HG02884 (cell line): ENCODE results near the gene MCUR1.
A peak's percentile ranks its signal among the peaks of the same experiment; 100 is the strongest.
"Not testable (repeated sequence)": the region's sequence is repeated elsewhere in the genome, so short reads cannot be mapped to it uniquely, and the experiment has no call there.

Experiments used
- ATAC-seq: cut with Tn5 transposase; IDR thresholded peaks from one replicate; pipeline ENCODE4 v1.9.1; 2021; ENCODE audit warnings: mild to moderate bottlenecking, moderate library complexity; ENCODE audit not compliant: unreplicated experiment

The MCUR1 gene

DNA sequence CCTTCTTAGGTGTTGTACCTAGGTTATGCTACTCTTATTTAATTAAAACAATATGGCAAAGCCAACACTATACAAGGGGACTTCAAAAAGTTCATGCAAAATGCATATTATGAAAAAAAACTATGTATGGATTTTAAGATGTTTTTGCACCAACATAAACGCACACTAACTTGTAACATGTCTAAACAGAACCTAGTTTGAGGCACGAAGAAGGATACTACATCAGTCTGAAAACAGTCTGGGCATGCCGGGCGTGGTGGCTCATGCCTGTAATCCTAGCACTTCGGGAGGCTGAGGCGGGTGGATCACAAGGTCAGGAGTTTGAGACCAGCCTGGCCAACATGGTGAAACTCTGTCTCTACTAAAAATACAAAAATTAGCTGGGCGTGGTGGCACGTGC lies 34.2 kb downstream of the MCUR1 start:
- ATAC-seq: not testable (repeated sequence)

GRCh38 chr6:13778028-13778427 lies 36.3 kb downstream of the MCUR1 start:
- ATAC-seq: no peak

DNA sequence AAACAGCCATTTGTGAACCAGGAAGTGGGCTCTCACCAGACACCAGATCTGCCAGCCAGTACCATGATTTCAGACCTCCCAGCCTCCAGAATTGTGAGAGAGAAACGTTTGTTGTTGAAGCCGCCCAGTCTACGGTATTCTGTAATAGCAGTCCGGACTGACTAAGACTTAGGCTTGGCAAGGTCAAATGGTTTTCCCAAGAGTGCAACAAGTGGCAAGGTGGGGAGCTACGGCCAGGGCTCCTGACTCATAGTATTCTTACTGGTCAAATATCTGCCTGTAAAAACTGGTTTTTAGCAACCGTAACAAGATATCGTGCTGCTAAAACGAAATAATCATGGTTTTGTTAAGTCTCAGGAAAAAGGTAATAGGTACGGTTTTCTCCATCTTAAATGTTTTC lies 37.8 kb downstream of the MCUR1 start:
- ATAC-seq: no peak

GRCh38 chr6:13775466-13775865 lies 38.9 kb downstream of the MCUR1 start:
- ATAC-seq: not testable (repeated sequence)

- ATAC-seq: not testable (repeated sequence)
These were observed 41.9 kb downstream of the MCUR1 start for GRCh38 chr6:13772358-13773030.

GRCh38 chr6:13769655-13770053 lies 44.7 kb downstream of the MCUR1 start:
- ATAC-seq: no peak

GRCh38 chr6:13769034-13769654 lies 45.2 kb downstream of the MCUR1 start:
- no peak for ATAC-seq

DNA sequence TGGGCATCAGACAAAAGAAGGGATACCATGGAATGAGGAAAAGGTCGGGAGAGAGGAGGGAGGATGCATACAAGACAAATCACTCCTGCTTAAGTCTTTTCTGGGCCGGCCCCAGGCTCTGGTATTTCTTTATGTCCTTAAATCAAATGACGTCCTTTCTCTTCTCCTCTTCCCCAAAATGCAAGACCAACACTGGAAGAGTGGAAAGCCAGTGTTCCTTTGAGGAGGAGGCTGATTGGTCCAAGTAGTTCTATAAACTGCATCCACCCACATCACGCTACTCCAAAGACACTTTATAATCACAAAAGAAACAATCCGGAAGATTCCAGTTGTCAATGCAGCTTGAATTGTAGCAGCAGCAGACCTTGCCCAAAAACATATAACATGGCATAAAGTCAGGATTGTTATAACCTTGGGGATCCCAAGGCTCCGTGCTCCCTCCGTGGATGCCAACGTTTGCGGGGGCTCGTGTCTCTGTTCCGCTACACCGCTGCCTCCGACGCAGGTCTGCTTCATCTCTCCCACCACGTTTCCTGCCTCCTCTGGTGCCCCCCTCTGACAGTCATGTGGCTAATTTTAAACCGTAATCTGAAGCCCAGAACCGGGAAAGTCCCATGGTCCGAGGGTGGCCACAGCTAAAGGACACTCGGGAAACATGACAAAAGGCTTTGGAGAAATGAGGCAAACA lies 47.1 kb downstream of the MCUR1 start:
- ATAC-seq: no peak

DNA sequence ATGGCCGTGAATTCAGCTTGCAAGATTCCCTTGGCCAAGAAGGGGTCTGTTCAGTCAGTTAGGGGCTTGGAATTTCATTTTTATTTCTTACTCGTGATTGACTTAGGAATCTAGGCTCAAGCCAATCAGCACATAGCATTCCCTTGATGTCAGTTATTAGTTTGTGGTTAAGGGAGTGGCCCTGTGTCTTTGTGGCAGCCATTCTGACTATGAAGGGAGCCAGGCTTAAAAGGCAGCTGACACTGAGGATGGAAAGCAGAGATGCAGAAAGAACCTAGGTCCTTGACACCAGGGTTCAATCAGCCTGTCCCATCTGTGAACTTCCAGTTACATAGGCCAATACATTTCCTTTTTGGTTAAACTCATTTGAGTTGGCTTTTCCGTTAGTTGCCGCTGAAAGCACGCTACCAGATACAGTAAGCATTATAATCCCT lies 48.1 kb downstream of the MCUR1 start:
- no peak for ATAC-seq

DNA sequence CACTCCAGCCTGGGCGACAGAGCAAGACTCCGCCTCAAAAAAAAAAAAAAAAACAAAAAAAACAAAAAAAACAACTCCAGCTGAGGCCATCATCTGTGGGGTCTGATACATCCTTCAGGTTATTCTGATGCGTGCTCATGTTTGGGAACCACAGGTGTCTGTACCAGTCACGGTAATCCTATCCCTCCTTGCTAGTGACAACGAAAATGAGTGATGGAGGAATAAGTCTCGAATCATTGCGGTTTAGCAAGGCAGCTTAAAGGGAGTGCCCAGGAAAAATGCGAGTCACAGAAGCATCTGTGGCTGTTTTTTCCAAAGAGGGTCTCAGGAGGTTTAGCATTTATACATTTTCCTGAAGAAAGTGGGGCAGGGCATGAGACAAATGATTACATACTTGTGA lies 48.8 kb downstream of the MCUR1 start:
- ATAC-seq: no peak

GRCh38 chr6:13764996-13765395 lies 49.4 kb downstream of the MCUR1 start:
- ATAC-seq: no peak

GRCh38 chr6:13763740-13764381 lies 50.5 kb downstream of the MCUR1 start:
- peak; percentile 58 for ATAC-seq

DNA sequence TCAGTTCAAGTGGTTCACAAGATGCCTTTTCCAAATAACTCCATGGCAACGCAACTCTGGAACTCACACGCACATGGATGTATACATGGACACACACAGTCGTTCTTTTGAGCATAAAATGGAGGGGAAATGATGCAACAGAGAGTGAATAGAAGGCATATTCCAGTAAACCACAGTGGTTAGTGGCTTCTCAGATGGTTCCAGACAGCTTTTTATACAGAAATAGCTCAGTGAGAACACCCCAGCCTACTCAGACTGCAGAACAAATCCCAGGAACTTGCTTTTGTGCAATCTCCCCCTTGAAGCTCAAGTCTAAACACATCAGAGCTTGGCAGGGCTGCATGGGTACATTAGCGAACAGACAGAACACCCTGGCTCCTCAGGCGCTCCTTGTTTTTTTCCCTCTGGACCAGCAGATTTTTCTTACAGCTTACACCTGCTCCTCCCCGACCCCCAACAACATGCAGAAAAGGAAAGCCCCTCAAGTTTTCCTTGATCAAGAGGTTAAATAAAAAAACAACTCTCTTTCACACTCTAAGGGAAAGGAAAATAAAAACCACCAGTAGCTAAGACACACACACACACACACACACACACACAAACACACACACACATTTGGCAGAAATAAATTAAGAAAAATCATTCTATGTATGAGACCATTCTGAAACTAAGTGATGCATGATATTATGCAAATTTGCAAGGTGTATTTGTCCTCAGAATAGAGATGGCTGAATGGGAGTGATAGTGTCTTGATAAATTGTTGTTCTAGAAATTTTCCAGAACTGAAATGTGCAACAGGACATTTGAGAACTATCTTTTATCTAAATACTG lies 51.5 kb downstream of the MCUR1 start:
- ATAC-seq: no peak

- ATAC-seq: no peak
These were observed 52.9 kb downstream of the MCUR1 start for GRCh38 chr6:13761361-13762036.

GRCh38 chr6:13760307-13761304 lies 53.8 kb downstream of the MCUR1 start:
- no peak for ATAC-seq

- no peak for ATAC-seq
These were observed 55.3 kb downstream of the MCUR1 start for GRCh38 chr6:13759025-13759424.

DNA sequence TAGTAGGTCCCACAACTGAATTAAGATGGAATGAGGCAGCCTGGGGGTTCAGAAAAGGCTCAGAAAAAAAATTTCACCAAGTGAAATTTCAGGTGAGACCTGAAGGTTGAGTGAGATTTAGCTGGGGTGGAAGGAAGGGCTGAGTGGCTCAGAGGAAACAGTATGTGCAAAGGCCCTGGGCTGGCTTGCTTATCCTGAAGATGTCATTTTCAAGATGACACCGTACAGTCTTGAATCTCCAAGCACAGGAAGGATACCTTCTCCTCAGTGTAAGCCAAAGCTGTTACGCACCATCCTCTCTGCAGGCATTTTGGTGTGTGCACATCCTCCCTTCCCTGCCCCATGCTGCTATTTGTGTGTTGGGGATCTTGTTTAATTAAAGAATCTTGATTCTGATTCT lies 59.7 kb downstream of the MCUR1 start:
- no peak for ATAC-seq

DNA sequence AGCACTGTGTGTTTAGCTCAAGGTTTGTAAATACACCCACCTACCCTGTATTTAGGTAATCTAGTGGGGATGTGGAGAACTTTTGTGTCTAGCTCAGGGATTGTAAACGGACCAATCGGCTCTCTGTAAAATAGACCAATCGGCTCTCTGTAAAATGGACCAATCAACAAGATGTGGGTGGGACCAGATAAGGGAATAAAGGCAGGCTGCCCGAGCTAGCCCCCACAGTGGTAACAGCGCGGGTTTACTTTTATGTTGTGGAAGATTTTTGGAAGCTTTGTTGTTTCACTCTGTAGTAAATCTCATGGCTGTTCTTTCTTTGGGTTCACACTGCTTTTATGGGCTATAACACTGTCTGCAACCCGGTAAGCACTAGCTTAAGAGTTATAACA lies 70.6 kb downstream of the MCUR1 start:
- no peak for ATAC-seq
